ENCODE results near the gene ABHD10.

- TF ChIP-seq EZH2 (IDR thresholded peaks at IDR 0.05; ENCODE audit: low read depth): no peak
- no peak for TF ChIP-seq CTCF (conservative IDR thresholded peaks at IDR 0.05)
Observed at GRCh38 chr3:112030901-112031300, 52.1 kb downstream of the ABHD10 start.
